OCI-LY3 (cell line): ENCODE results near the gene VLDLR.

Experiments used
- CTCF ChIP-seq: fragments of 200-600, 300-600 bp; sonication (generic); IDR thresholded peaks from 2 replicates; pipeline ENCODE4 v1.5.1; 2014; ENCODE audit warnings: antibody characterized with exemption, low read length, low read depth
- EZH2phosphoT487 ChIP-seq: fragments of 200-600 bp; shearing (Covaris generic); IDR thresholded peaks from 2 replicates; pipeline ENCODE4 v1.6.1; 2018; ENCODE audit warnings: antibody characterized with exemption, mixed run types, low read depth

- TF ChIP-seq CTCF (no peak), EZH2phosphoT487 (no peak)
Observed at GRCh38 chr9:2618289-2618688, 3.3 kb upstream of the VLDLR start.
